GF-D8 (cell line): ENCODE data around the gene EME2.
"Not testable (repeated sequence)": the region's sequence is repeated elsewhere in the genome, so short reads cannot be mapped to it uniquely, and the experiment has no call there.

Source experiments
- DNase-seq: peaks from one replicate; lab custom pipeline; 2025; lab: John Stamatoyannopoulos, UW

Gene EME2

GRCh38 chr16:1791256-1791942 lies 18.8 kb downstream of the EME2 start:
- no peak for DNase-seq

- DNase-seq, result no peak
These were observed 19.6 kb downstream of the EME2 start for GRCh38 chr16:1791943-1792812.

- DNase-seq, result no peak
These were observed 20.4 kb downstream of the EME2 start for GRCh38 chr16:1792836-1793577.

GRCh38 chr16:1793578-1794220 lies 21.1 kb downstream of the EME2 start, which contains the start of gene IGFALS:
TSS of gene IGFALS (minus strand) at chr16:1793705. CDS start at chr16:1793652, 53 bp downstream.
- DNase-seq, result no peak

GRCh38 chr16:1794221-1794871 lies 21.7 kb downstream of the EME2 start:
- DNase-seq, result no peak

DNA sequence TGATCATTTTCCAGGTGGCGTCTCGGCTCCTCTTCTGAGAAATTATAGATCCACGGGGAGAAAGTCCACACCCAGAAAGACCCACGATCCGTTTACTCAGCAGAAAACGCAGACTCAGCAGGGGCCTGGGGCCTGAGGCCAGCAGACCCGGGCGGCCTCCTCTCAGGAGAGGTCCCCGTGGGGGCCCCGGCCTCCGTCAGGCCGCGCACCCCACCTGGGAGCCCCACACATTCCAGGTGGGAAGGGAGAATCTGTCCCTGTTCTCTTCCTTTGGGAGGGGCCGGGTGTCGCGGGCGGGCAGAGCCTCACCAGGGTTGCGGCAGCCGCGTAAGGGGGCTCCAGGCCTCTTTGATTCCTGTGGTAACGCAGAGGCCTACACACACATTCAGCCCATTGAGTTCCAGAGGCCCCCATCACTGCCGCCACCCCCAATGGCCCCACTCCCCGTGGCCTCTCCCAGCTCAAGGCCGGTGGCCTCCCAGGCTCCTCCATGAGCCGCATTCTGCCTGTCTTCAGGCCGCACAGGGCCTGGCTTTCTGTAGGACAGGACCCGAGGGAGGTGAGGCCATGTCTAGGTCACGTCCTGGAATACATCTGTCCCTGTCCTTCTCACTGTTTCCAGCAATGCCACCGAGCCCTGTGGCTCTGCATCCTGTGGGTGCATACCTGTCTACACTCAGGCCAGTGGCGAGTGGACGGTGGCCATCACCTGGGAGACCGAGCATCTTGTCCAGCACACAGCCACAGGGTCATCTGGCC lies 22.5 kb downstream of the EME2 start:
- no peak for DNase-seq

DNA sequence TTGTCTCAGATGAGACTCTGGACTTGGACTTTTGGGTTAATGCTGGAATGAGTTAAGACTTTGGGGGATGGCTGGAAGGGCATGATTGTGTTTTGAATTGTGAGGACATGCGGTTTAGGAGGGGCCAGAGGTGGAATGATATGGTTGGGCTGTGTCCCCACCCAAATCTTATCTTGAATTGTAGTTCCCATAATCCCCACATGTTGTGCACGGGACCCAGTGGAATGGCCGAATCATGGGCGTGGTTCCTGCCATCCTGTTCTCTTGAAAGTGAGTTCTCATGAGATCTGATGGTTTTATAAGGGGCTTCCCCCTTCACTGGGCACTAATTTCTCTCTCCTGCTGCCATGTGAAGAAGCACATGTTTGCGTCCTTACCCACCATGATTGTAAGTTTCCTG lies 26.7 kb downstream of the EME2 start:
- not testable (repeated sequence) for DNase-seq

GRCh38 chr16:1800701-1801100 lies 28.1 kb downstream of the EME2 start:
- DNase-seq, result no peak

DNA sequence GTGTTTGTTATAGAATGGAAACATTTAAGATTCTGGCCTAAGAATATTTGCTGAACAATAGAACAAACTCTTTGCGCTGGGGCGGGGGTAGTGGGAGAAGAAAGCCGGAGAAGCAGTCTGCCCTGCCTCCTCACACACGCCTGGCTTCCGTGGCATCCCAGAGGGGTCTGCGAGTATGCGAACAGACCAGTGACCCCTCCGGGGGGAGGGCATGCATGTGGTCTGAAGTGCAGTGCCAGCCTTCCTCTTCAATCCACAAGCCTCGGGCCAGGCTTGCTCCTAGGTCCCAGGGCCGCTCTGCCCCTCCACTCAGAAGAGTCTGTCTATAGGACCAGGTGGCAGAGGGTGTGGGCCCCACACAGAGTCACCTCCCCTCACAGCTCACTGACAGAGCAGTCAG lies 35.0 kb downstream of the EME2 start:
- no peak for DNase-seq

DNA sequence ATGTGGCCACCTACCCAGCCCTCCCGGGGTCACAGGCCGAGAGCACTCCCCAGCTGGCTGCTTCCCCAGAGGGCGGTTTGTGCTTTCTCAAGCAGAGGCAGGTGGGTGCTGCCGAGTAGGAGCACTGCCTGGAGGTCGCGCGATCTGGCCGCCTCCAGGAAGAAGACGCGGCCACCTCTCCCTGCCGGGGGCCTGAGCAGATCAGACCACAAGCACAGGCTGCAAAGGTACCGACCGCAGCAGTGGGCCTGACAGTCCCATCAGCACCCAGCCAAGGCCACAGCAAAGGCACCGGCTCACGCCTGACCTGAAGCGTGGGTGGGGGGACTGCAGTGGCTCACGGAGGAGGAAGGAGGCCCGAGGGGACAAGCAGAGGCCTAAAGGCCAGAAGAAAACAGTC lies 36.1 kb downstream of the EME2 start:
- no peak for DNase-seq

- no peak for DNase-seq
These were observed 36.7 kb downstream of the EME2 start for GRCh38 chr16:1809281-1809801.

GRCh38 chr16:1810106-1810505 lies 37.5 kb downstream of the EME2 start:
- no peak for DNase-seq

- DNase-seq, result no peak
These were observed 37.9 kb downstream of the EME2 start for GRCh38 chr16:1810536-1810935.

DNA sequence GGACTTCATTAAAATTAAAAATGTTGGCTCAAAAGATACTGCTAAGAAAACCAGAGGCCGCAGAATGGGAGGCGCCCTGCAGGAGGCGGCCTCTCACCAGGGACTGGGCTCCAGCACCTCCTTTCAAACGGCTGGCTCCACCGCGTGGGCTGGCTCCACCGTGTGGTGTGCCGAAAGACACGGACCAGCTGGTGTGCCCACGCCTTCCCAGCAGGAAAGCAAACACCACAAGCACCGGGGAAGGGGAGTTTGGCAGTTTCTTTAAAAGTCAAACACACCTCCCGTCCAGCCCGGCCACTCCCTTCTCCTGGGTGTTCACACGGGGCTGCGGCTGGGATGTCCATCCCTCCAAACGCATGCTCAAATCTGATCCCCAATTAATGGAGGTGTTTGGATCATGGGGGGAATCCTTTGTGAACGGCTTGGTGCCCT lies 40.1 kb downstream of the EME2 start:
- DNase-seq, result no peak

DNA sequence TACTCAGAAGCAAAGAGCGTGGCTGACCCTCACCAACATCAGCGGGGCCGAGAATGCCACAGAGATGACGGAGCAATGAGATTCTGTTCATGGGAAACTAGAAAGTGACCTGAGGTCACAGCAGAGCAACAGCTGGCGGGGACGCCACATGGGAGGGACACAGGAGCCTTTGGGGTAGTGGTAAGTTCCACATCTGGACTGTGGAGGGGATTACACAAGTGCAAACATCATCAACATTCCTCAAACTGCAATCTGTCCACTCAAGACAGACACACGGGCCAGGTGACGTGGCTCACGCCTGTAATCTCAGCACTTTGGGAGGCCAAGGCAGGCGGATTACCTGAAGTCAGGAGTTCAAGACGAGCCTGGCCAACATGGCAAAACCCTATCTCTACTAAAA lies 42.9 kb downstream of the EME2 start:
- no peak for DNase-seq

DNA sequence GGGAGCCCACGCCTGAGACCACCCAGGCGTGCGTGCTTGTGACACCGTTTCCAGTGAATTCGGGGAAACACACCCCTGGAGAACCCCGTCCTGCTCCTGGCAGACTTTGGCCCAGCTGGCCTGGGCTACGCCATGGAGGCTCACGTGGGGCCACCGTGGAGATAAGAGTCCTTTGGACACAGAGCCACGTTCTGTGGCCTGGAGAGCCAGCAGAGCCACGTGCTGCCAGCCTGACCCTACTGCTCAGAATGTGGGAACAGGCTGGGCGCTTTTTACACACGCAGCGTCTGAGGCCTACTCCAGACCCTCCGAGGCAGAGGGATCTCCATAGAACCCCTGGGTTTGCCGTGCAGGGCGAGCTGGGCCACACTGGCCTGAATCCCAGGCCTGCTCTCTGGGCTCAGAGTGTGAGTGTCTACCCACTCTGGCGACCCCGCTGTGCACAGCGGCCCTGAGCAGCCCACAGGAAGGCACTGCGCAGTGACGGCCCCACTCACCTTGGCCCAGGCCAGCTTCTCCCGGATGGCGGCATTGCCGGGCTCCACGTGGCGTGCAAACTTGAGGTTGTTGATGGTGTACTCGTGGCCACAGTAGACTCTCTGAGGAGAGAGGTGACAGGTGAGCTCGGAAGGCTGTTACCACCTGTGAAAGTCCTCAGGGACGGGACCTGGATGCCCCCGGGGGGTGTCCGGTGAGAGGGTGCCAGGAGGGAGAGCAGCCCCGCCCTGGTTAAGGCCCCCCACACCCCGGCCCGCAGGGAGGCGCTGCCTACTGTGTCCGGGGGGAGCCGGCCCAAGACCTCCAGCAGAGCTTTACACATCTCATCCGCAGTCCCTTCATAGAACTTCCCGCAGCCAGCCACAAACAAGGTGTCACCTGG lies 44.0 kb downstream of the EME2 start:
- no peak for DNase-seq

- DNase-seq, result no peak
These were observed 44.6 kb downstream of the EME2 start for GRCh38 chr16:1817276-1817589.

DNA sequence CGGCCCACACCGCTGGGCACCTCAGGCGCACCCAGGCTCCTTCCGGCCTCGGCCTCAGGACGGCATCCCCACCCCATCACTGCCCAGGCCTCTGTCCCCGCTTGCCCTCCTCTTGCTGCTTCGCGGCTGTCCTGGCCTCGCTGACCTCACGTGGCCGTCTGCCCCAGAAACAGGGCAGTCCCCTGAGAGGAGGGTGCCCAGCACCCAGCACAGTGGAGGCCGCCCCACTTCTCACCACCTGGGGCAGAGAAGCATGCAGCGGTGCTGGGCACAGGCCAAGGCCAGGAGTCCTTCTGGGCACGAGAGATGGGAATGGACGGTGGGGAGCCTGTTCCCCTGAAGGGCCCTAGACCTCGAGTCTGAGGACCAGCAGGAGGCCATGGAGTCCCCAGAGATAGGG lies 45.1 kb downstream of the EME2 start:
- DNase-seq, result no peak

- no peak for DNase-seq
These were observed 45.7 kb downstream of the EME2 start for GRCh38 chr16:1818204-1818872.
